Ishikawa (cell line): ENCODE data around the gene PLXDC2.

Source experiments
- CEBPB ChIP-seq: IDR thresholded peaks from 2 replicates; pipeline ENCODE4 v1.6.1; 2012
- CREB1 ChIP-seq: IDR thresholded peaks from 2 replicates; pipeline ENCODE4 v1.6.1; 2012; ENCODE audit warnings: low read depth
- EGR1 ChIP-seq: IDR thresholded peaks from 2 replicates; pipeline ENCODE4 v1.6.1; 2012
- EP300 ChIP-seq: IDR thresholded peaks from 2 replicates; pipeline ENCODE4 v1.6.1; 2012; ENCODE audit warnings: borderline replicate concordance
- FOXM1 ChIP-seq: IDR thresholded peaks from 2 replicates; pipeline ENCODE4 v1.6.1; 2012; ENCODE audit warnings: low read depth, borderline replicate concordance
- MAX ChIP-seq: IDR thresholded peaks from 2 replicates; pipeline ENCODE4 v1.6.1; 2012
- NFIC ChIP-seq: IDR thresholded peaks from 2 replicates; pipeline ENCODE4 v1.6.1; 2012
- RAD21 ChIP-seq: IDR thresholded peaks from 2 replicates; pipeline ENCODE4 v1.6.1; 2012; ENCODE audit warnings: low read depth
- REST ChIP-seq: IDR thresholded peaks from 2 replicates; pipeline ENCODE4 v1.6.1; 2012; ENCODE audit warnings: low read depth, mild to moderate bottlenecking
- TAF1 ChIP-seq: IDR thresholded peaks from 2 replicates; pipeline ENCODE4 v1.6.1; 2012; ENCODE audit warnings: low read depth, mild to moderate bottlenecking
- TCF12 ChIP-seq: IDR thresholded peaks from 2 replicates; pipeline ENCODE4 v1.6.1; 2012; ENCODE audit warnings: low read depth
- TEAD4 ChIP-seq: IDR thresholded peaks from 2 replicates; pipeline ENCODE4 v1.6.1; 2012
- USF1 ChIP-seq: IDR thresholded peaks from 2 replicates; pipeline ENCODE4 v1.6.1; 2012
- YY1 ChIP-seq: IDR thresholded peaks from 2 replicates; pipeline ENCODE4 v1.6.1; 2012; ENCODE audit warnings: low read depth
- ZBTB7A ChIP-seq: IDR thresholded peaks from 2 replicates; pipeline ENCODE4 v1.6.1; 2012; ENCODE audit warnings: low read depth

The PLXDC2 gene

GRCh38 chr10:20088061-20088701 lies 271.9 kb downstream of the PLXDC2 start:
- TF ChIP-seq REST (no peak), NFIC (no peak), CREB1 (no peak), TAF1 (no peak), EGR1 (no peak), USF1 (no peak), MAX (no peak), CEBPB (no peak), EP300 (no peak), FOXM1 (no peak), YY1 (no peak), TEAD4 (no peak), TCF12 (no peak), ZBTB7A (no peak), RAD21 (no peak)

GRCh38 chr10:20089879-20090278 lies 273.6 kb downstream of the PLXDC2 start:
- TF ChIP-seq FOXM1: no peak
- no peak for TF ChIP-seq TAF1
- TF ChIP-seq ZBTB7A: no peak
- no peak for TF ChIP-seq EGR1

GRCh38 chr10:20090831-20091230 lies 274.6 kb downstream of the PLXDC2 start:
- TF ChIP-seq FOXM1 (no peak), RAD21 (no peak), NFIC (no peak), TCF12 (no peak)

- no peak for TF ChIP-seq MAX
- TF ChIP-seq REST: no peak
- no peak for TF ChIP-seq FOXM1
- TF ChIP-seq YY1: no peak
- TF ChIP-seq NFIC: no peak
- TF ChIP-seq TAF1: no peak
- TF ChIP-seq ZBTB7A: no peak
- TF ChIP-seq CREB1: no peak
Measured at GRCh38 chr10:20091698-20092097, 275.5 kb downstream of the PLXDC2 start.

GRCh38 chr10:20093600-20093999 lies 277.4 kb downstream of the PLXDC2 start:
- TF ChIP-seq TCF12 (no peak), CEBPB (no peak), CREB1 (no peak), REST (no peak), TAF1 (no peak), NFIC (no peak)
